GM12874 (cell line): ENCODE results near the gene TBC1D32.

ENCODE experiments used
- TF ChIP-seq, protein P1 (sequence below): IDR thresholded peaks from 2 replicates; pipeline ENCODE4 v1.5.1; 2011; ENCODE audit warnings: low read depth, mild to moderate bottlenecking, control low read depth, low read length, moderate library complexity; ENCODE audit not compliant: insufficient read depth

TBC1D32 gene

DNA sequence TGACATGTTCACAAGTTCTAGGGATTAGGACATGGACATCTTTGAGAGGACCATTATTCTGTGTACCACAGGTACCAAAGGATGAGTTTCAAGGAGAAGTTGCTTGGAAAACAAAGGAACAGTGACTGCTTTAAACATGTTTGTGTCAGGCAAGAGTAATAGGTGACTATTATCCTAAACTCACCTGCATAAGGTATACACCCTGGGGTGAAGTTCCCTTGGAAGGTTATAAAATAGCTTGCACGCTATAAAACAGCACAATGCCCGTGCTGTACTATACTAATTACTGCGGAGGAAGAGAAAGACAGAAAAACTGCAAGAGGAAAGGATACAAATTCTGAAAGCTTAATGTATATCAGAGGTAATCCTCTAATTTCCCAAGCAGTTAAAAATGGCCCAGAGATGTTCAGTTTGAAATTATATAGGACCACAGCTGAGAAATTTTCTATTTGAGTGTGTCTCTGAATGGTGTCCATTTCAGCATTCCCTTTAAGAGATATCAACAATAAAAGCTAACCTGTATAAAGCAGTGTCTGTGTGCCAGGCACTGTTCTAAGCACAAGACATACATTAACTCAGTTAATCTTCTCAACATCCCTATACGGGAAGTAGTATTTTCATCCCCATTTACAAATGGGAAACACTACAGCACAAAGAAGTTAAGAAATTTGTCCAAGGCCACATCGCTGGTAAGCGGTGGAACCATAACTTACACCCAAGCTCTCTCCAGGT, 19.7 kb downstream of the TBC1D32 start:
- TF ChIP-seq, protein P1, sequence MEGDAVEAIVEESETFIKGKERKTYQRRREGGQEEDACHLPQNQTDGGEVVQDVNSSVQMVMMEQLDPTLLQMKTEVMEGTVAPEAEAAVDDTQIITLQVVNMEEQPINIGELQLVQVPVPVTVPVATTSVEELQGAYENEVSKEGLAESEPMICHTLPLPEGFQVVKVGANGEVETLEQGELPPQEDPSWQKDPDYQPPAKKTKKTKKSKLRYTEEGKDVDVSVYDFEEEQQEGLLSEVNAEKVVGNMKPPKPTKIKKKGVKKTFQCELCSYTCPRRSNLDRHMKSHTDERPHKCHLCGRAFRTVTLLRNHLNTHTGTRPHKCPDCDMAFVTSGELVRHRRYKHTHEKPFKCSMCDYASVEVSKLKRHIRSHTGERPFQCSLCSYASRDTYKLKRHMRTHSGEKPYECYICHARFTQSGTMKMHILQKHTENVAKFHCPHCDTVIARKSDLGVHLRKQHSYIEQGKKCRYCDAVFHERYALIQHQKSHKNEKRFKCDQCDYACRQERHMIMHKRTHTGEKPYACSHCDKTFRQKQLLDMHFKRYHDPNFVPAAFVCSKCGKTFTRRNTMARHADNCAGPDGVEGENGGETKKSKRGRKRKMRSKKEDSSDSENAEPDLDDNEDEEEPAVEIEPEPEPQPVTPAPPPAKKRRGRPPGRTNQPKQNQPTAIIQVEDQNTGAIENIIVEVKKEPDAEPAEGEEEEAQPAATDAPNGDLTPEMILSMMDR, result no peak

DNA sequence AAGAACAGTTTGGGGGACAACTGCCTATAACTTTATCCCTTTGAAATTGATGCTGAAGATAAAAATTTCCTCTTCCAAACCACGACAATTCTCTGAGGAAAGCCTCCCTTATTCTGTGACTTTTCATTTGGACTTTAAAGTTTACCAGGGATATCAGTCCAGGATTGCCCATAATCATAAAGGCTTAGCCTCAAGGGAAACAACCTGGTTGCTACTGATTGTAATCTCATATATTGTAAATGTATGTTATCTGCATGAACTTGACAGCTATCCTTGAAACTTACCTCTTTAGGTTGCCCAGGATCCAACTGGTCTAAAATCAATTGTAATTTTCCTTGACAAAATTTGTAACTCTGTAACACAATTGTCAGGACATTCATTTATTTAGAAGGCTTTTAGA, 23.8 kb downstream of the TBC1D32 start:
- TF ChIP-seq, protein P1, result no peak

DNA sequence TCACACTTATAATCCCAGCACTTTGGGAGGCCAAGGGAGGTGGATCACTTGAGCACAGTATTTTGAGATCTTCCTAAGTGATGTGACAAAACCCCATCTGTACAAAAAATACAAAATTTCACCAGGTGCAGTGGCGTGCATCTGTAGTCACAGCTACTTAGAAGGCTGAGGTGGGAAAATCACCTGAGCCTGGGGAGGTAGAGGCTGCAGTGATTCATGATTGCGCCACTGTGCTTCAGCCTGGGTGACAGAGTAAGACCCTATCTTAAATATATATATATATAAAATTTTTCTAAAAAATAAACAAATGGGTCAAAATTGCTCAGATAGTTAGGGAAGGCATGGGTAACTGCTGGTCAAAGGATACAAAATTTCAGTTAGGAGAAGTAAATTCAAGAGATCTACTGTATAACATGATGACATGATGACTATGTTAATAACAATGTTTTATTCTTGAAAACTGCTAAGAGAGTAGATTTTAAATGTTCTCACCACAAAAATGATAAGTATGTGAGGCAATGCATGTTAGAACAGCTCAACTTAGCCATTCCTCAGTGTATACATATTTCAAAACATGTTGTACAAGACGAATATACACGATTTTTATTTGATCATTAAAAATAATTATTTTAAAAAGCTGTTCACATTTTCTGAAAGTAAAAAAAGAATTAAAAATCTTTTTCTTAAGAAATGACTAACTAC, 24.4 kb downstream of the TBC1D32 start:
- TF ChIP-seq, protein P1, result no peak

DNA sequence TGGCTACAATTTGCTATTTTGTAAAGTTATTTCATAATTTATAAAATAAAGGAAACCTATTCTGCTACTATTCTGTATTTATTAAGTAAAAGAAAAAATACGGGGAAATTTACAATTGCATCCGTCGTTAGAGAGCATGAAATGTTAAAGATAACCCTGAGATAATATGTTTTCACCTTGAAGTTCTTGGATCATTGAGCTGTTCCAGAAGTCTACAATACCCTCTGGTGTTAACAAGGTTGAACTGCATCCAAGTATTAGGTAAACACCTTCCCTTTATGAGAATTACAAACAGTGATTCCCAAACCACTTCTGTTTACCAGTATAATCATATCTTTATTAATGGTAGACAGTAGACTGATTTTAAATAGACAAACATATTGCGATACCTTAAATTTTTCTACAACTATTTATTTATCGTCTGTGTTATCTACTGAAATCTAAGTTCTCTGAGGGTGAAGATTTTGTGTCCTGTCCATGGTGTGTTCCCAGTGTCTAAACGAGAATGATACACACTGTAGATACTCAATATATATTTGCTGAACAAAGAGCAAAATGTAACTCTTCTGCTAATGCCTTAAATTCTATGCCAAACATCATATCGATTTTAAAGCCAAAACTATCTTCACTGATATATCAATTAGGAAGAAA, 28.2 kb downstream of the TBC1D32 start:
- TF ChIP-seq, protein P1, result peak; percentile 49

DNA sequence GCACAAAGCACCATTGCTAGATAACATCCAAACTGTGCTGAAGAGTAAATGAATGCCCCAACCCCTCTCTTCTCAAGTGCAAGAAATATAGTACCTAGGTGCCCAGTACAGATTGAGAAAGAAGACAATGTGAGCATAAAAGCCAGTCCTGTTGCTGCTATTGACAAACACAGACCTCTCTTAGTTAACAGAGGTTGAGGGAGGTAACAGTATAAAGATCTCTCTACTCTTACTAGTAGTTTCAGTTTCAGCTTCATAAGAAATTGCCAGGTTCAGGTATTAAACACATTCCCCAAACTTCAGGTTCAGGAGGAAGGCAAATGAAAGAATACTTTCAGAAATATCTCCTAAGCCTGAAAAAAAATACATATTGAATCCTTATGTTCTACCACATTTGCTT, 31.4 kb downstream of the TBC1D32 start:
- TF ChIP-seq, protein P1, result no peak

DNA sequence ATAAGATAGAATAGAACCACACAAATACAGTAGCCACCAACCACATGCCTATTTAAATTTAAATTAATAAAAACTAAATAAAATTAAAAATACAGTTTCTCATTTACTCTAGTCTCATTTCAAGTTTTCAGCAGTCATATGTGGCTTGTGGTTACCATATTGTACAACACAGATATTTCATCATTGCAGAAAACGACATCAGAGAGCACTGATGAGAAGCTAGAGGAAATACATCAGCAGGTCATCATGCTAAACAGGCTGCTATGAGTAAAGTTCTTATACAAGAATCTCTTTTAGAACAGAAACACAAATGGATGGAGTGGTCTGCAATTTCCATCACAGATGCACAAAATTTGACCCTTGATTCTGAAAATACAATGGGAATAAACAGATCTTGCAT, 36.6 kb downstream of the TBC1D32 start:
- TF ChIP-seq, protein P1, result no peak

DNA sequence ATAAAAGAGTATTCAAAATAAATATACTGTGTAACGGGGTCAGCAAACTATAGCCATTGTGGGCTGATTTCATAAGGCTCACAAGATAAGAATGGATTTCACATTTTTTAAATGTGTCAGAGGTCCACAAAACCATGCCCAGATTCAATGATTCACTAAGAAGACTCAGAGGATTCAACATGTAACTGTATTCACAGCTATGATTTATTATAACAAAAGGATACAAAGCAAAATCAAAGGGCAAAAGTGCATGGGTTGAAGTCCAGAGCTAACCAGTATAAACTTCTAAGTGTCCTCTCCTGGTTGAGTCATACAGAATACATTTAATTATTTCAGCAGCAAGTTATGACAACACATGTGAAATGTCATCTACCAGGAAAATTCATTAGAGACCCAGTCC, 49.2 kb downstream of the TBC1D32 start:
- TF ChIP-seq, protein P1, result no peak
